Esophagus mucosa (tissue), 1 donor: ENCODE measurements around the gene ABHD17A. TPM values are rescaled to one million over a fixed set of nuclear protein-coding genes. Genes with fewer than 3 reads are reported as not detected.
"Not testable (repeated sequence)": the region's sequence is repeated elsewhere in the genome, so short reads cannot be mapped to it uniquely, and the experiment has no call there.

Experiments used
- ATAC-seq: fragments of 200-7000 bp; cut with Tn5 transposase; one replicate; pipeline ENCODE4 v1.9.1; 2020
- total RNA-seq: library from RNA; stranded (reverse); gene quantifications from one replicate; pipeline ENCODE4 v1.2.4, GENCODE V29; 2023
- donor health status: DM: yes; HTN: yes; CAD: no.

Gene ABHD17A
- total RNA-seq, 1 donor from 2014 or later, result 50.9 TPM

DNA sequence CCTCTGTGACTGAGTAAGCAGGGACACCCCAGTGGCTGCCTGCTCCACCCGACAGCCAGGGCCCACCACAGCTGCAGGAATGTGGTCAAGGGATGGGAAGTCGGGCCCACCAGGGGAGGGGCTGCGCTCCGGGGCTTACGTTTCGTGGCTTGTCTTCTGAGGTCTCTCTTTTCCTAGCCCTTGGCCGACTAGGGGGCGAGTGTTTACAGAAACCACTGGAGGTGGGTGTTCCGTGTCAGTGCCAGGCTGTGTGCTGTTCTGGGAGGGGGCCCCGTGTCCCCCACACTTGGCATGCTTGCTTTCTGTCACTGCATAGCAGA, 24.4 kb upstream of the ABHD17A start:
- no peak for ATAC-seq

GRCh38 chr19:1908364-1908678, 23.0 kb upstream of the ABHD17A start:
- ATAC-seq, result no peak

DNA sequence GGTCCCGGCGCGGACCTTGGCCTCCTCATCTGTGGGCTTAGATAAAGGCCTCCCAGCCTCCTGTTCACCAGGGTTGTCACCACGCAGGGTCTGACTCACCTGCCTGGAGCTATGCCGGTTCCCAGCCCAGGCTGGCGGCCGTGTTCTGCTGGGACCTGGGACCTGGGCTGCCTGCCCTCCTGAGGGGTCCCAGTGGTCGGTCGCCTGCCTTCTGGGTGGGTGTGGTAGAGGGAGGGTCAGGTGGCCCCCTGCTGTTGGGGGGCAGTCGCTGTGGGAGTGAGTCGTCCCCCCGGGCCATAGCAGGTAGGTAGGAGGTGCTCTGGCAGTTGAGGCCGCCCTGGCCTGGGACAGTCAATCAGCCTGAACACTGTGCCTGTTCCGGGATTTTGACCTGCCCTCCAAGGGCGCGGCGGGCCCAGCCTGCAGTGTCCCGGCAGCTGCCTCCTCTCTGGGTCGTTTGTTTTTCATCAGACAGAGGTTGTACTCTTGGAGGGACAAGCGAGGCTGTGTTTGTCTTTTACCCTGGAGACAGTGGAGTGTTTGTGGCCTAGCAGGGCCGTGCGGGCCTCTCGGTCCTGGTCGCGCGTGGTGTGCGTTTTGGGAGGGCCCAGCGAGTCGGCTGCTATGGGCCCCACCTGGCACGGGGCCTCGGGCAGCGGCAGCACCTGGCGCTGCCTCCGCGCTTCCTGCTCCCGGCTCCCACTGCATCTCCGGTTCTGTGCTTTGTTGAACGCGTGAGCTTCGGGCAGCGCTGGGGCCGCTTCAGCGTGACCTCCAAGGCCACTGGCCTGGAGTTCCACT, 22.5 kb upstream of the ABHD17A start:
- peak; percentile 56 for ATAC-seq

- ATAC-seq, result no peak
Measured at GRCh38 chr19:1906985-1907562, 21.8 kb upstream of the ABHD17A start.

DNA sequence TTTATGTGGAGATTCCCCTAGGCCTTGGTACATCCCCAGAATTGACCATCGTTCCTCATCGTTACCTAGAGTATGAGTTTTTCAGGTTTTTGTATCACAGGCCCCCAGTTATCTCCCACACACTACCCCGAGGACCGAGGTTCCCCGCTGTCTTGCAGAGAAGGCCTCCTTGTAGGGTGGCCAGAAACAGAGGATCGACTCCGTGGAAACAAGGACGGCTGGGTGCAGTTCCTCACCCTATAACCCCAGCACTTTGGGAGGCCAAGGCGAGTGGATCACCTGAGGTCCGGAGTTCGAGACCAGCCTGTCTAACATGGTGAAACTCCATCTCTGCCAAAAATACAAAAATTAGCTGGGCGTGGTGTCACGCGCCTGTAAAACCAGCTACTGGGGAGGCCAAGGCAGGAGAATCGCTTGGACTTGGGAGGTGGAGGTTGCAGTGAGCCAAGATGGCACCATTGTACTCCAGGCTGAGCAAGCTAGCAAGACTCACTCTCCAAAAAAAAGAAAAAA, 20.6 kb upstream of the ABHD17A start:
- ATAC-seq, result no peak

GRCh38 chr19:1905110-1905862, 20.0 kb upstream of the ABHD17A start, which contains the start of the genes ADAT3 and SCAMP4:
ADAT3 (plus strand) TSS chr19:1905399; CDS start chr19:1912048, 6,649 bp downstream.
SCAMP4 (plus strand) TSS chr19:1905399; CDS start chr19:1915020, 9,621 bp downstream.
- ATAC-seq, result peak; percentile 89

DNA sequence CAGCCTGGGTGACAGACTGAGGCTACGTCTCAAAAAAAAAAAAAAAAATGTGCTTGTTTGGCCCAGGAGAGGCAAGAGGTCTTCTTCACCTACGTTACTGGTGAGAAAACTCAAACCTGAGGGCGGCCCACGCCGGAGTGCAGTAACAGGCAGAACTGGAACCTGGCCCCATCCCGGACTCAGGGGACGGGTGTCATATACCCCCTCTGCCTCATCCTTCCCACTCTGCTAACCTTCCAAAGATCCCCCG, 19.5 kb upstream of the ABHD17A start:
- no peak for ATAC-seq

- no peak for ATAC-seq
Measured at GRCh38 chr19:1902923-1903322, 17.6 kb upstream of the ABHD17A start.

DNA sequence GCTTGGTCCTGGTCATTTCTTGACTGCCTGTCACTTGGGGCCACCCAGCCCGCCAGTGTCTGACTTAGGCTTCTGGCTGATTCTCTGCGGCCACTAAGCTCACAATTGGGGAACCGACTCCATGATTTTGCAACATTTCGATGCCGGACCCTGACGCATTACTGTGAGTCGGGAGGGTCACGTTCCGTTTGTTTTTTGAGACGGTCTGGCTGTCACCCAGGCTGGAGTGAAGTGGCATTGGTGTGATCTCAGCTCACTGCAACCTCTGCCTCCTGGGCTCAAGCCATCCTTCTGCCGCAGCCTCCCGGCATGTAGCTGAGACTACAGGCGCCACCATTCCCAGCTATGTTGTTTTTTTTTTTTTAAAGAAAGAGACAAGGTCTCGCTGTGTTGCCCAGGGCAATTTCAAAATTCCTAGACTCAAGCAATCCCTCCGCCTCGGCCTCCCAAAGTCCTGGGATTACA, 16.7 kb upstream of the ABHD17A start:
- ATAC-seq, result no peak

DNA sequence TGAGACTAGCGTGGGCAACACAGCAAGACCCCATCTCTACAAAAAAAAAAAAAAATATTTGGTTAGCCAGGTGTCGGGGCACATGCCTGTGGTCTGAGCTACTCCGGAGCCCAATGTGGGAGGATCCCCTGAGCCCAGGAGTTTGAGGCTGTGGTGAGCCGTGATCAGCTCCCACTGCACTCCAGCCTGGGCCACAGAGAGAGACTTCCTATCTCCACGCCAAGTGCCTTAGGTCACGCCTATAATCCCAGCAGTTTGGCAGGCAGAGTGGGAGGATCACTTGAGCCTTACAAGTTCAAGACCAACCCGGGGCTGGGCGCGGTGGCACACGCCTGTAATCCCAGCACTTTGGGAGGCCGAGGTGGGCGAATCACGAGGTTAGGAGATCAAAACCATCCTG, 11.2 kb upstream of the ABHD17A start:
- ATAC-seq, result peak; percentile 16

DNA sequence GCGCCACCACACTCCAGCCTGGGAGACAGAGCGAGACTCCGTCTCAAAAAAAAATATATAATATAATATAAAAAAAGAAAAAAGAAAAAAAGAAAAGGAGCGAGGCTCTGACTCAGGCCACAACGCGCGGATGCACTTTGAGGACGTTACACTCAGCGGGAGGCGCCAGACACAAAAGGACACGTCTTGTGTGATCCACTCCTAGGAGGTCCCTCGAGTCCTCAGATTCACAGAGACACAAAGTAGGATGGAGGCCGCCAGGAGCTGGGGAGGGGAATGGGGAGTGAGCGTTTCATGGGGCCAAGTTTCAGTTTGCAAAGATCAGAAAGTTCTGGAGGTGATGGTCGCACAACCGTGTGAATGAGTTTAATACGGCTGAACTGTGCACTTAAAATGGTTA, 8.5 kb upstream of the ABHD17A start:
- ATAC-seq, result no peak

DNA sequence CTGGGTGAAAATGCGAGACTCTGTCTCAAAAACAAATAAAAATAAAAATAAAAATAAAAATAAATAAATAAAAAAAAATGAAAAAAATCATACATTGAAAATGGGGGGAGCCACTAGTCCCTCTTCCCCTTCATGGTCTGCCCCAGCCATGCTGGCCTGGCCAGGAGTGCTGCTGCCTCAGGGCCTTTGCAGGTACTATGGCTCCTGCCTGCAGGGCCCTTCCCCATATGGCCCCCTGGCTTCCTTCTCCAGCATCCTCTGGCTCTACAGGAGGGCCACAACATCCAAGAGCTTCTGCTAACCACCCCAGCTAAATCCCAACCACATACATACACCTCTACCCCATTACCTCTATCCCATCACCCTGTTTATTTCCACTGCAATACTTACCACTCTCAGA, 4.6 kb upstream of the ABHD17A start:
- no peak for ATAC-seq

- ATAC-seq, result no peak
Measured at GRCh38 chr19:1888385-1888784, 3.1 kb upstream of the ABHD17A start.

GRCh38 chr19:1886360-1886759, 1.1 kb upstream of the ABHD17A start:
- ATAC-seq, result not testable (repeated sequence)

DNA sequence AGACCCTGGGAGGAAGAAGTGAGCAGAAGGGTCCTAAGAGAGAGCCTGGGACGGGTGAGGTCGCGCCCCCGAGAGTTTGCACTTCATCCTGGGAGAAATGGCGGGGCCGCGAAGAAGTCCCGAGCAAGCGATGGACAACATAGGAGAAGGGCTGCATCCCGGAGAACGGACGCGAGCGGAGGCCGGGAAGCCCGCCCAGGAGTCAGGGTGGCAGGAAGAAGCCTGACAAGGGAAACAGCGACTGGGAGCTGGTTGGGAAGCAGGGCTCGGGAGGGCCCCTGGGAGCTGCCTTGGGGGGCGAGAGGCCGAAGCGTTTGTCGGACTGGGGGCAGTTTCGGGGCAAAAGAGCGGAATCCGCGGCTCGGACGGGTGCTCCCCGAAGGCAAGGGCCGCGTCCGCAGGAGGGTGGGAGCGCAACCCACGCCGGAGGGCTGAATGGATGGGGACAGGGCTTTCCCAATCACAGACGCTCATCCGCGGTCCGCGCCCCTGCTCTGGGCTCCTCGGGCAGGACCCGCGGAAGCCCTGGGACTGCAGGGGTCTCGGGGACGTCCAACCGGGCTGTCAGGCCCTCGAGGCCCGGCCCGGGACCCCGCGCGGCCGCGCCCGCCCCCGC, 469 bp downstream of the ABHD17A start:
- peak; percentile 5 for ATAC-seq

DNA sequence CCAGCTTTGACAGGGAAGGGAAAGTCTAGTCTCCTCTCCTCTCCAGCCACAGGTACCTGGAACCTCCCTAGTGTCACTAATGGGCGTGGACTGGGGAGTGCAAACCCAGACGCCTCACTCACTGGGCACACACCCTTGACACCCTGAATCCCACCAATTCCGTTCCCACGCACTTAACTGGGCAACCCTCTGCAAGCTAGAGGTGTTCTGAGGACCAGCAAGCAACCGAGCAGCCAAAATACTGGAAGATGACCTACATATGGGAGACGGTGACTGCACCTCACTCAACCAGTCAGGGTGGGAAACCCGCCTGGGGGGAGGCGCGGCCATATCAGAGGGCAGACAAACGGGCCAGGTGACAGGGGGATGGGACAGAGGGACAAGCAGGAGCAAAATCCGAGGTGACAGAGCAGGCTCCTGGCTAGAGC, 991 bp downstream of the ABHD17A start:
- ATAC-seq, result peak; percentile 29

- no peak for ATAC-seq
Measured at GRCh38 chr19:1883784-1884183, 1.5 kb downstream of the ABHD17A start.

- no peak for ATAC-seq
Measured at GRCh38 chr19:1882786-1883692, 2.3 kb downstream of the ABHD17A start.

GRCh38 chr19:1882089-1882785, 3.1 kb downstream of the ABHD17A start:
- ATAC-seq, result no peak

- not testable (repeated sequence) for ATAC-seq
Measured at GRCh38 chr19:1881393-1882088, 3.8 kb downstream of the ABHD17A start.
